H1 (cell line): ENCODE data around the gene AFF2. TPM values are rescaled to one million over a fixed set of nuclear protein-coding genes. Genes with fewer than 3 reads are reported as not detected.

Experiments
- CTCF ChIA-PET: fragments of 300-600 bp; sonication (Branson Sonifier 250); formaldehyde crosslinking; loops from one replicate; lab custom pipeline; 2021; ENCODE audit not compliant: partially characterized antibody; lab: Charles Lee
- POLR2A ChIA-PET: fragments of 300-600 bp; sonication (Branson Sonifier 250); formaldehyde crosslinking; loops from one replicate; lab custom pipeline; 2021; ENCODE audit warnings: inconsistent platforms; ENCODE audit not compliant: partially characterized antibody; lab: Charles Lee
- DNase-seq, 2 experiments: peaks; one replicate each; pipeline versions ENCODE4 v3.0.0 to v3.0.0-alpha.2; 2010 to 2022; ENCODE audit warnings: low spot score in 2 of 2, low read depth in 1 of 2, mixed read lengths in 1 of 2
- FAIRE-seq: peaks from 2 replicates; lab custom pipeline; 2011; peaks lifted over from hg19 to GRCh38; lab: Jason Lieb, UNC
- H2AFZ ChIP-seq: 2 replicates; pipeline ENCODE4 v1.8.1; 2012; ENCODE audit warnings: low read length, inconsistent platforms
- H2AK5ac ChIP-seq: 2 replicates; pipeline ENCODE4 v1.6.1; 2013; ENCODE audit warnings: low read depth, low read length
- H2BK120ac ChIP-seq: replicated peaks from 2 replicates; pipeline ENCODE3; 2013; ENCODE audit warnings: low read depth, low read length, inconsistent platforms
- H2BK12ac ChIP-seq: 2 replicates; pipeline ENCODE4 v1.6.1; 2013; ENCODE audit warnings: low read depth, low read length
- H2BK15ac ChIP-seq: 2 replicates; pipeline ENCODE4 v1.6.1; 2013; ENCODE audit warnings: low read length
- H2BK20ac ChIP-seq: 2 replicates; pipeline ENCODE4 v1.6.1; 2013; ENCODE audit warnings: low read length
- H2BK5ac ChIP-seq: 2 replicates; pipeline ENCODE4 v1.6.1; 2013; ENCODE audit warnings: low read depth, low read length
- H3K14ac ChIP-seq: 2 replicates; pipeline ENCODE4 v1.6.1; 2013; ENCODE audit warnings: inconsistent platforms; ENCODE audit not compliant: insufficient read length
- H3K18ac ChIP-seq: 2 replicates; pipeline ENCODE4 v1.6.1; 2013; ENCODE audit warnings: low read length; ENCODE audit errors: extremely low read depth
- H3K23ac ChIP-seq: 2 replicates; pipeline ENCODE4 v1.6.1; 2013; ENCODE audit warnings: inconsistent platforms; ENCODE audit not compliant: insufficient read length
- H3K23me2 ChIP-seq: 2 replicates; pipeline ENCODE4 v1.6.1; 2013; ENCODE audit warnings: low read depth, low read length
- H3K27ac ChIP-seq: 2 replicates; pipeline ENCODE4 v1.6.1; 2011; ENCODE audit warnings: low read depth, low read length, inconsistent platforms
- H3K27me3 ChIP-seq, 4 experiments: replicated peaks in 1 of 4; 1 replicate in 1 of 4; 2 replicates in 3 of 4; pipeline versions ENCODE4 v1.6.1 to v1.8.1; 2011 to 2013; ENCODE audit warnings: low read length in 3 of 4, mild to moderate bottlenecking in 3 of 4, inconsistent platforms in 2 of 4, mixed read lengths in 2 of 4, moderate library complexity in 1 of 4; ENCODE audit not compliant: control insufficient read depth in 3 of 4, insufficient read depth in 3 of 4; ENCODE audit errors: extremely low read depth in 1 of 4
- H3K36me3 ChIP-seq, 4 experiments: 2 replicates each; pipeline versions ENCODE4 v1.6.1 to v1.8.1; 2011 to 2013; ENCODE audit warnings: mild to moderate bottlenecking in 4 of 4, low read length in 3 of 4, moderate library complexity in 2 of 4, control low read depth in 1 of 4, inconsistent platforms in 1 of 4; ENCODE audit not compliant: insufficient read depth in 4 of 4, control insufficient read depth in 2 of 4
- H3K4ac ChIP-seq: replicated peaks from 2 replicates; pipeline ENCODE3; 2013; ENCODE audit warnings: low read length, low read depth, mixed read lengths, inconsistent platforms; ENCODE audit not compliant: insufficient read length
- H3K4me1 ChIP-seq, 4 experiments: replicated peaks in 1 of 4; 1 replicate in 1 of 4; 2 replicates in 3 of 4; pipeline versions ENCODE4 v1.6.1 to v1.8.1; 2011 to 2013; ENCODE audit warnings: low read length in 3 of 4, inconsistent platforms in 2 of 4, mixed read lengths in 1 of 4; ENCODE audit not compliant: insufficient read depth in 4 of 4, control insufficient read depth in 3 of 4
- H3K4me2 ChIP-seq, 2 experiments: 2 replicates each; pipeline versions ENCODE4 v1.6.1 to v1.8.1; 2011 to 2013; ENCODE audit warnings: low read depth in 2 of 2, low read length in 2 of 2, control low read depth in 1 of 2, inconsistent platforms in 1 of 2, mild to moderate bottlenecking in 1 of 2; ENCODE audit not compliant: insufficient read depth in 1 of 2
- H3K4me3 ChIP-seq, 4 experiments: fragments of 200-600, 300-600 bp in 1 of 4; sonication (generic), shearing (Covaris generic), sonication (Bioruptor Twin) in 1 of 4; 2 replicates each; pipeline versions ENCODE4 v1.5.1 to v1.8.1; 2011 to 2016; ENCODE audit warnings: low read length in 4 of 4, low read depth in 3 of 4, control low read depth in 2 of 4, inconsistent platforms in 2 of 4, mild to moderate bottlenecking in 2 of 4, mixed read lengths in 1 of 4, moderate library complexity in 1 of 4; ENCODE audit not compliant: insufficient read depth in 2 of 4; ENCODE audit errors: extremely low read depth in 1 of 4
- H3K56ac ChIP-seq: replicated peaks from 2 replicates; pipeline ENCODE3; 2013; ENCODE audit warnings: low read depth, mild to moderate bottlenecking, mixed read lengths, low read length, inconsistent platforms; ENCODE audit not compliant: insufficient read length
- H3K79me1 ChIP-seq: 2 replicates; pipeline ENCODE4 v1.6.1; 2013; ENCODE audit warnings: low read depth, low read length, control low read depth
- H3K79me2 ChIP-seq, 2 experiments: 2 replicates each; pipeline versions ENCODE4 v1.6.1 to v1.8.1; 2012 to 2013; ENCODE audit warnings: low read length in 2 of 2, mild to moderate bottlenecking in 2 of 2, inconsistent platforms in 1 of 2; ENCODE audit not compliant: insufficient read depth in 2 of 2, control insufficient read depth in 1 of 2
- H3K9ac ChIP-seq, 4 experiments: replicated peaks in 1 of 4; 1 replicate in 1 of 4; 2 replicates in 3 of 4; pipeline versions ENCODE4 v1.6.1 to v1.8.1; 2011 to 2013; ENCODE audit warnings: low read depth in 3 of 4, low read length in 3 of 4, control low read depth in 2 of 4, mild to moderate bottlenecking in 2 of 4, moderate library complexity in 2 of 4, inconsistent platforms in 1 of 4; ENCODE audit errors: extremely low read depth in 1 of 4
- H3K9me3 ChIP-seq, 2 experiments: 2 replicates each; pipeline versions ENCODE4 v1.6.1 to v1.8.1; 2012 to 2013; ENCODE audit warnings: mild to moderate bottlenecking in 2 of 2, moderate library complexity in 2 of 2, control low read depth in 1 of 2, inconsistent platforms in 1 of 2, low read depth in 1 of 2, low read length in 1 of 2, mixed read lengths in 1 of 2; ENCODE audit not compliant: insufficient read depth in 2 of 2
- H4K20me1 ChIP-seq, 2 experiments: replicated peaks in 1 of 2; 2 replicates each; pipeline versions ENCODE3 to v1.8.1; 2011 to 2013; ENCODE audit warnings: inconsistent platforms in 2 of 2, low read length in 2 of 2, mild to moderate bottlenecking in 1 of 2; ENCODE audit not compliant: insufficient read depth in 2 of 2, control insufficient read depth in 1 of 2
- H4K5ac ChIP-seq: 2 replicates; pipeline ENCODE4 v1.6.1; 2013; ENCODE audit warnings: low read length, low read depth, mixed read lengths, inconsistent platforms; ENCODE audit not compliant: insufficient read length
- H4K8ac ChIP-seq: 2 replicates; pipeline ENCODE4 v1.8.0; 2013; ENCODE audit warnings: mild to moderate bottlenecking, moderate library complexity, low read length, inconsistent platforms; ENCODE audit not compliant: insufficient read depth; ENCODE audit errors: extremely low read depth
- H4K91ac ChIP-seq: replicated peaks from 2 replicates; pipeline ENCODE3; 2013; ENCODE audit warnings: low read length, mixed read lengths, inconsistent platforms; ENCODE audit not compliant: insufficient read length
- ASH2L ChIP-seq: fragments of 200-600, 300-600 bp; sonication (generic); IDR thresholded peaks from one replicate; pipeline ENCODE4 v1.7.1; 2017; ENCODE audit warnings: low read length
- EZH2 ChIP-seq: fragments of 200-600 bp; sonication (generic); IDR thresholded peaks from 2 replicates; pipeline ENCODE4 v1.7.1; 2012; ENCODE audit warnings: low read depth, mild to moderate bottlenecking, moderate library complexity, low read length, inconsistent platforms; ENCODE audit not compliant: severe bottlenecking
- GABPA ChIP-seq: IDR thresholded peaks from 2 replicates; pipeline ENCODE4 v1.6.1; 2011; ENCODE audit warnings: mild to moderate bottlenecking, low read length, moderate library complexity, borderline replicate concordance; ENCODE audit not compliant: insufficient read depth
- JUND ChIP-seq: IDR thresholded peaks from 2 replicates; pipeline ENCODE4 v1.6.1; 2011; ENCODE audit warnings: mild to moderate bottlenecking, improper control_type of control experiment, low read length
- MAFK ChIP-seq: IDR thresholded peaks from 2 replicates; pipeline ENCODE4 v1.6.1; 2012; ENCODE audit warnings: low read depth, mild to moderate bottlenecking, improper control_type of control experiment, low read length
- PHF8 ChIP-seq: fragments of 200-600 bp; sonication (generic); conservative IDR thresholded peaks from 2 replicates; pipeline ENCODE4 v1.7.1; 2012; ENCODE audit warnings: low read depth, mild to moderate bottlenecking, inconsistent platforms, low read length, moderate library complexity
- POLR2A ChIP-seq, 2 experiments: IDR thresholded peaks; 1 replicate in 1 of 2; 2 replicates in 1 of 2; pipeline ENCODE4 v1.6.1; 2011; ENCODE audit warnings: low read depth in 2 of 2, low read length in 2 of 2, mild to moderate bottlenecking in 2 of 2; ENCODE audit errors: control extremely low read depth in 1 of 2
- POLR2AphosphoS5 ChIP-seq: IDR thresholded peaks from 2 replicates; pipeline ENCODE4 v1.6.1; 2011; ENCODE audit warnings: low read depth, low read length
- RAD21 ChIP-seq, 2 experiments: IDR thresholded peaks in 1 of 2; conservative IDR thresholded peaks in 1 of 2; 2 replicates each; pipeline ENCODE4 v1.6.1; 2011; ENCODE audit warnings: low read depth in 2 of 2, low read length in 2 of 2, improper control_type of control experiment in 1 of 2, inconsistent platforms in 1 of 2, mild to moderate bottlenecking in 1 of 2, moderate library complexity in 1 of 2
- SIX5 ChIP-seq: IDR thresholded peaks from 2 replicates; pipeline ENCODE4 v1.6.1; 2011; ENCODE audit warnings: mild to moderate bottlenecking, low read depth, low read length
- SP1 ChIP-seq: IDR thresholded peaks from 2 replicates; pipeline ENCODE4 v1.6.1; 2011; ENCODE audit warnings: low read depth, low read length
- SUZ12 ChIP-seq: fragments of 200-600 bp; sonication (generic); IDR thresholded peaks from 2 replicates; pipeline ENCODE4 v1.6.1; 2012; ENCODE audit warnings: mild to moderate bottlenecking, inconsistent platforms, low read length, moderate library complexity, mixed read lengths
- WGBS, 2 experiments: shearing (Covaris generic) in 1 of 2; methylation state at CpG; one replicate each; pipeline versions ENCODE4 v1.1.6 to v1.1.7; 2013 to 2015; ENCODE audit warnings: low lambda C conversion rate in 2 of 2, mixed read lengths in 2 of 2, inconsistent platforms in 1 of 2, low coverage in 1 of 2, missing lambda C conversion rate in 1 of 2; ENCODE audit not compliant: insufficient replicate concordance in 2 of 2, insufficient coverage in 1 of 2, insufficient read length in 1 of 2; ENCODE audit errors: extremely low coverage in 1 of 2, missing lambda C conversion rate in 1 of 2; 5-methylcytosine and 5-hydroxymethylcytosine counted together
- polyA plus RNA-seq, 7 experiments: library from polyadenylated mRNA; depleted of rRNA in 3 of 7; stranded (reverse) in 5 of 7; unstranded in 2 of 7; fragments of >200 nt in 5 of 7; fragments of 200-250 nt in 2 of 7; gene quantifications; 1 replicate in 5 of 7; 2 replicates in 1 of 7; 4 replicates in 1 of 7; pipeline versions ENCODE4 v1.2.1 to v1.2.3, GENCODE V29; 2011 to 2013; ENCODE audit warnings: missing spikeins in 2 of 7, mixed read lengths in 2 of 7
- total RNA-seq: library from RNA; stranded (reverse); fragmentation: NEBNext Ultra II Directional; extraction: Animal tissue kit (Norgen Biotek cat#: 25700); gene quantifications from 2 replicates; pipeline ENCODE4 v1.2.1, GENCODE V29; 2021
- TF ChIP-seq, protein P1 (sequence below), 3 experiments: IDR thresholded peaks; 1 replicate in 2 of 3; 2 replicates in 1 of 3; pipeline versions ENCODE4 v1.5.1 to v1.6.1; 2011; ENCODE audit warnings: low read length in 3 of 3, mild to moderate bottlenecking in 3 of 3, inconsistent platforms in 2 of 3, low read depth in 1 of 3, moderate library complexity in 1 of 3; ENCODE audit not compliant: insufficient read depth in 1 of 3; ENCODE audit errors: control extremely low read depth in 1 of 3

Gene AFF2
- total and polyA plus RNA-seq, 2 of the 8 experiments (the other 6 are each of a cell fraction or from before 2014, with no cell fraction given), result 2.0 to 7.3 TPM

- no peak overlapping the region for H2AFZ ChIP-seq
- no peak overlapping the region for H2AK5ac ChIP-seq
- no peak overlapping the region for H3K18ac ChIP-seq
- H3K4me1 ChIP-seq, result no peaks in the 10 kb centered on the region
- H3K79me2 ChIP-seq, result no peaks in the 10 kb centered on the region
- no peak overlapping the region for H3K56ac ChIP-seq
- no peak overlapping the region for H3K4me3 ChIP-seq
- H3K4me2 ChIP-seq, result no peak overlapping the region
- no peaks in the 10 kb centered on the region for H3K79me1 ChIP-seq
- 83% methylated on average over 2 of the region's 2 CpGs; no CpG with 5 or more reads in 1 of the 2 experiments for WGBS, 2 experiments
- no peak overlapping the region for H4K5ac ChIP-seq
- CTCF ChIA-PET, result no interaction called here
- no peak overlapping the region for H3K23ac ChIP-seq
- H2BK5ac ChIP-seq, result no peak overlapping the region
- no peak overlapping the region for H2BK20ac ChIP-seq
- no peak overlapping the region for H2BK12ac ChIP-seq
- FAIRE-seq, result no peak
- no peak overlapping the region for H4K8ac ChIP-seq
- no peaks in the 10 kb centered on the region for H3K36me3 ChIP-seq
- H3K27ac ChIP-seq, result no peak overlapping the region
- H3K9me3 ChIP-seq, result no peaks in the 10 kb centered on the region
- peaks cover 0 to 1% of the 10 kb centered on the region in 2 experiments for H4K20me1 ChIP-seq
- H2BK15ac ChIP-seq, result no peak overlapping the region
- H4K91ac ChIP-seq, result no peak overlapping the region
- no peak overlapping the region for H2BK120ac ChIP-seq
- H3K23me2 ChIP-seq, result no peaks in the 10 kb centered on the region
- DNase-seq, result no peak
- H3K4ac ChIP-seq, result no peak overlapping the region
- no peak overlapping the region for H3K14ac ChIP-seq
- H3K9ac ChIP-seq, result no peak overlapping the region
- H3K27me3 ChIP-seq, result no peaks in the 10 kb centered on the region
- POLR2A ChIA-PET, result no interaction called here
- TF ChIP-seq EZH2, result no peak
- no peak for TF ChIP-seq GABPA
- no peak for TF ChIP-seq PHF8
- no peak for TF ChIP-seq POLR2A (IDR thresholded peaks at IDR 0.05; ENCODE audit: control extremely low read depth in 1 of 2, low read depth in 2 of 2, low read length in 2 of 2)
- TF ChIP-seq POLR2AphosphoS5, result no peak
- no peak for TF ChIP-seq SUZ12
- no peak for TF ChIP-seq SIX5
- TF ChIP-seq, protein P1, sequence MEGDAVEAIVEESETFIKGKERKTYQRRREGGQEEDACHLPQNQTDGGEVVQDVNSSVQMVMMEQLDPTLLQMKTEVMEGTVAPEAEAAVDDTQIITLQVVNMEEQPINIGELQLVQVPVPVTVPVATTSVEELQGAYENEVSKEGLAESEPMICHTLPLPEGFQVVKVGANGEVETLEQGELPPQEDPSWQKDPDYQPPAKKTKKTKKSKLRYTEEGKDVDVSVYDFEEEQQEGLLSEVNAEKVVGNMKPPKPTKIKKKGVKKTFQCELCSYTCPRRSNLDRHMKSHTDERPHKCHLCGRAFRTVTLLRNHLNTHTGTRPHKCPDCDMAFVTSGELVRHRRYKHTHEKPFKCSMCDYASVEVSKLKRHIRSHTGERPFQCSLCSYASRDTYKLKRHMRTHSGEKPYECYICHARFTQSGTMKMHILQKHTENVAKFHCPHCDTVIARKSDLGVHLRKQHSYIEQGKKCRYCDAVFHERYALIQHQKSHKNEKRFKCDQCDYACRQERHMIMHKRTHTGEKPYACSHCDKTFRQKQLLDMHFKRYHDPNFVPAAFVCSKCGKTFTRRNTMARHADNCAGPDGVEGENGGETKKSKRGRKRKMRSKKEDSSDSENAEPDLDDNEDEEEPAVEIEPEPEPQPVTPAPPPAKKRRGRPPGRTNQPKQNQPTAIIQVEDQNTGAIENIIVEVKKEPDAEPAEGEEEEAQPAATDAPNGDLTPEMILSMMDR (IDR thresholded peaks at IDR 0.05; ENCODE audit: control extremely low read depth in 1 of 3, insufficient read depth in 1 of 3, low read depth in 1 of 3, low read length in 3 of 3), result no peak
- TF ChIP-seq ASH2L, result no peak
- no peak for TF ChIP-seq MAFK
- TF ChIP-seq JUND, result no peak
- TF ChIP-seq RAD21 (IDR thresholded peaks at IDR 0.05 in 1 of 2, conservative IDR thresholded peaks at IDR 0.05 in 1 of 2; ENCODE audit: low read depth in 2 of 2, low read length in 2 of 2), result no peak
- TF ChIP-seq SP1, result no peak
Observed at GRCh38 chrX:148823986-148824385, 323.6 kb downstream of the AFF2 start.
